PC-3 (cell line): Measurements from ENCODE around the gene HPX. TPM values are rescaled to one million over a fixed set of nuclear protein-coding genes. Genes with fewer than 3 reads are reported as not detected.

ENCODE experiments used
- ATAC-seq: fragments of 200-7000 bp; cut with Tn5 transposase; 2 replicates; pipeline ENCODE4 v1.9.1; 2020; ENCODE audit warnings: mild to moderate bottlenecking, moderate library complexity
- BruUV-seq: library from RNA; stranded (reverse); fragments of 400-500 nt; replicated peaks from 2 replicates; lab custom pipeline; 2021; lab: Mats Ljungman, UMichigan
- CTCF ChIA-PET: fragments of 300-600 bp; sonication (Branson Sonifier 250); formaldehyde crosslinking; loops from one replicate; lab custom pipeline; 2022; ENCODE audit warnings: antibody characterized with exemption; lab: Charles Lee
- POLR2A ChIA-PET: fragments of 300-600 bp; sonication (Branson Sonifier 250); formaldehyde crosslinking; loops from one replicate; lab custom pipeline; 2022; ENCODE audit warnings: antibody characterized with exemption; ENCODE audit not compliant: unreplicated experiment; lab: Charles Lee
- DNase-seq: peaks from one replicate; pipeline ENCODE4 v3.0.0-alpha.2; 2015
- H2AFZ ChIP-seq: fragments of 300-600 bp; sonication (generic); 2 replicates; pipeline ENCODE4 v1.6.0; 2016; ENCODE audit warnings: antibody characterized with exemption, low read length
- H3F3A ChIP-seq: fragments of 300-600 bp; sonication (generic); one replicate; pipeline ENCODE4 v1.6.0; 2017; ENCODE audit warnings: antibody characterized with exemption, low read length, control low read depth, mild to moderate bottlenecking; ENCODE audit not compliant: unreplicated experiment
- H3K27ac ChIP-seq: fragments of 300-600 bp; sonication (generic); 2 replicates; pipeline ENCODE4 v1.5.1; 2016; ENCODE audit warnings: mild to moderate bottlenecking, low read length
- H3K27me3 ChIP-seq: fragments of 300-600 bp; sonication (generic); 2 replicates; pipeline ENCODE4 v1.6.1; 2016; ENCODE audit warnings: low read length, mixed read lengths
- H3K36me3 ChIP-seq: fragments of 300-600 bp; sonication (generic); 2 replicates; pipeline ENCODE4 v1.6.1; 2016; ENCODE audit warnings: low read depth, mixed run types, low read length, mixed read lengths
- H3K4me1 ChIP-seq: fragments of 300-600 bp; sonication (generic); 2 replicates; pipeline ENCODE4 v1.5.1; 2016; ENCODE audit warnings: low read length; ENCODE audit not compliant: insufficient read depth
- H3K4me2 ChIP-seq: fragments of 300-600 bp; sonication (generic); 2 replicates; pipeline ENCODE4 v1.6.0; 2016; ENCODE audit warnings: low read length
- H3K4me3 ChIP-seq: fragments of 300-600 bp; sonication (generic); 2 replicates; pipeline ENCODE4 v1.5.1; 2016; ENCODE audit warnings: mild to moderate bottlenecking, low read length, mixed read lengths
- H3K79me2 ChIP-seq: fragments of 300-600 bp; sonication (generic); 2 replicates; pipeline ENCODE4 v1.6.1; 2017; ENCODE audit warnings: low read length, mixed read lengths
- H3K9ac ChIP-seq: fragments of 300-600 bp; sonication (generic); 2 replicates; pipeline ENCODE4 v1.6.0; 2016; ENCODE audit warnings: mild to moderate bottlenecking, low read length
- H3K9me2 ChIP-seq: fragments of 300-600 bp; sonication (generic); replicated peaks from 2 replicates; pipeline ENCODE4 v1.6.1; 2016; ENCODE audit warnings: mixed run types, low read length, mixed read lengths
- H3K9me3 ChIP-seq: fragments of 300-600 bp; sonication (generic); 2 replicates; pipeline ENCODE4 v1.6.1; 2016; ENCODE audit warnings: low read length, mixed read lengths
- H4K20me1 ChIP-seq: fragments of 300-600 bp; sonication (generic); 2 replicates; pipeline ENCODE4 v1.6.1; 2016; ENCODE audit warnings: low read length, mixed read lengths
- CTCF ChIP-seq: fragments of 300-600 bp; sonication (generic); conservative IDR thresholded peaks from 2 replicates; pipeline ENCODE4 v1.5.1; 2017; ENCODE audit warnings: antibody characterized with exemption, low read depth, mild to moderate bottlenecking, low read length
- EZH2 ChIP-seq: fragments of 300-600 bp; sonication (generic); IDR thresholded peaks from one replicate; pipeline ENCODE4 v1.6.1; 2017; ENCODE audit warnings: antibody characterized with exemption, mild to moderate bottlenecking, low read length; ENCODE audit not compliant: unreplicated experiment
- EZH2phosphoT487 ChIP-seq: fragments of 300-600 bp; sonication (generic); IDR thresholded peaks from 2 replicates; pipeline ENCODE4 v1.6.1; 2018; ENCODE audit warnings: mild to moderate bottlenecking, antibody characterized with exemption, low read length, borderline replicate concordance
- intact Hi-C: fragments of 100-400 bp; cut with micrococcal nuclease; formaldehyde crosslinking; loops from 2 replicates; pipeline ENCODE4 v1.9.0; 2023
- total RNA-seq: library from RNA; depleted of rRNA; stranded (reverse); fragments of >200 nt; gene quantifications from 2 replicates; pipeline ENCODE4 v1.2.3, GENCODE V29; 2014

Gene HPX
- total RNA-seq, 1 experiment from 2014 or later, result 1.6 TPM

DNA sequence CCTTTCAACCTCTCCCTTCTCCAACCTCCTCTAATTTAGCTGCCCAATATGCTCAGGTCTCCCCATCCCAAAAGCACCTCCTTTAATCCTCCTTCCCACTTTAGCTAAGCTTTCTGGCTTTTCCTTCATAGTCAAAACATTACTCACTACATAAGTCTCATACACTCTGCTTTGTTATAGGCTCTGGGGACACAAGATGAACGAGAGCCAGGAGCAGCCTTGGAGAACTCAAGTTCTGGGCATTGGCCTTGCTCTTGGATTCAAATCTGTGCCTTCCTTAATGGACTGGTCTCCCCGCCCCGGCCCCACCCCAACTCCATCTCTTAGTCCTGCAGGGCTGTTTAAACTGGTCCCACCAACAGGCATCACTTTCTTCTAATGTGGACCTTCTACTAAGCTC is 11.4 kb upstream of the HPX start:
- no peaks in the 10 kb centered on the region for H3K36me3 ChIP-seq
- TF ChIP-seq EZH2phosphoT487 (no peak), EZH2 (no peak), CTCF (no peak)
- no peak overlapping the region for H3K9ac ChIP-seq
- no peak overlapping the region for H3K4me3 ChIP-seq
- no peak overlapping the region for H3K4me2 ChIP-seq
- H3K79me2 ChIP-seq, result no peaks in the 10 kb centered on the region
- no peaks in the 10 kb centered on the region for H3K9me2 ChIP-seq
- ATAC-seq (no peak), DNase-seq (no peak)
- intact Hi-C loops, result no loop called here
- no peaks in the 10 kb centered on the region for H4K20me1 ChIP-seq
- no peaks in the 10 kb centered on the region for H3K9me3 ChIP-seq
- H3K4me1 ChIP-seq, result no peaks in the 10 kb centered on the region
- POLR2A ChIA-PET, result no interaction called here
- CTCF ChIA-PET, result no interaction called here
- H3K27me3 ChIP-seq, result no peaks in the 10 kb centered on the region
- BruUV-seq, result no TSS peak
- no peak overlapping the region for H2AFZ ChIP-seq
- no peaks in the 10 kb centered on the region for H3F3A ChIP-seq
- H3K27ac ChIP-seq, result no peak overlapping the region

DNA sequence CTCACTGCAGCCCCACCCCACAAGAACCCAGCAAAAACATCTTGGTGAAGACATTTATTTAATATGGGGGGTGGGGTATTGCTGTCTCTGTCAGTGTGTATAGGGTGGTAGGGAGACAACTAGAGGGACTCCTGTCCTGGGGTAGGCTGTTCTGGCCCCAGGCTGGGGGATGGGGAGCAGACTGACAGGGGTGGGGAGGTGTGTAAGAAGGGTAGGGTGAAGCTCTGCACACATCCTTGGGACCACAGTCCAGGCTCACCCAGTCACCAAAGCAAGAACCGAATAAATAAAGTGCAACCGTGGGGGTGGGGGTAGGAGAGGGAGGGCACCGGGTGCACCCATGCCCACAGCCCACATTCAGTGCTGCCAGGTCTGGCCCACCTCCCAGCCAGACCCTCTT is 7.8 kb upstream of the HPX start:
- Histone ChIP-seq H3K27me3 (no peaks in the 10 kb centered on the region), H2AFZ (no peak overlapping the region), H3K9ac (no peak overlapping the region), H3K4me3 (no peak overlapping the region), H3K9me3 (no peaks in the 10 kb centered on the region), H3K79me2 (no peaks in the 10 kb centered on the region), H3K4me1 (no peaks in the 10 kb centered on the region), H3K36me3 (no peaks in the 10 kb centered on the region), H3K27ac (no peak overlapping the region), H3F3A (no peaks in the 10 kb centered on the region), H4K20me1 (no peaks in the 10 kb centered on the region), H3K9me2 (no peaks in the 10 kb centered on the region), H3K4me2 (no peak overlapping the region)
- ChIA-PET CTCF (no interaction called here), POLR2A (no interaction called here)
- no peak for TF ChIP-seq EZH2
- TF ChIP-seq EZH2phosphoT487, result no peak
- TF ChIP-seq CTCF, result no peak
- DNase-seq (no peak), ATAC-seq (no peak)
- no TSS peak for BruUV-seq
- intact Hi-C loops, result no loop called here

DNA sequence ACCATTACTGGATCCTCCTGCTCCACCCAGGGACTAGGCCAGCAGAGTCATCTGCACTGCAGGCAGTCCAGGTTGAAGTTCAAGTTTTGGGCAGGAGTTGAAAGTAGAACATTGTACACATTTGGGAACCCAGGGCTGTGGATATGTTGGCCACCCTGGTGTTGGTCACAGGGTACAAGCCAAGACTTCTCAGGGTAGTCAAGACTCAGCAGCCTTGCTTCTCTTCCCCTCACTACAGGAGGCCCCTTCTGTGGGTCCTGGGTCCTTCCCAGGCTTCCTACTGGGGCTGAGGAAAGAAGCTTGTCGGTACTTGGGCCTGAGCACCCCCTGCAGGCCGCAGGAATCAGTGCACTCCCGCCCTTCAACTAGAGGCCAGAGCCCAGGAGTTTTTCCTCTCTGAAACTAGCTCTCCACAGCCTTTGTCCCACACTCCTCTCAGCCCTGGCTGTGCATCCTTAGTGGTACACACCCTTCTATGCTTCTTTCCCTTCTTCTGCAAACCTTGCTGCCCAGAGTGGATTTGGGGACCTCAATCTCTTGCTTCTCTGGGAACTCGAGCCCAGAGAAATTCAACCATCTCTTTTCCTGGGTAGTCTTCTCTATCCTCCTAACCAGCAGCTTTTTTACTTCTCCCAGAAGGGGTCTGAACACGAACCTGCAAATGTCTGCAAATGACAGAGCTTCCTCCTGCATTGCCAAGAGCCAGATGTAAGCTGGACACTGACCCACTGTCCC is 2.6 kb upstream of the HPX start:
- TF ChIP-seq CTCF (peak; percentile 84), EZH2 (no peak)
- H3K9me2 ChIP-seq, result no peaks in the 10 kb centered on the region
- H4K20me1 ChIP-seq, result no peaks in the 10 kb centered on the region
- no peaks in the 10 kb centered on the region for H3K79me2 ChIP-seq
- H3K36me3 ChIP-seq, result no peaks in the 10 kb centered on the region
- intact Hi-C loops, result loop anchor here (1.0 kb wide), 1 partner anchor 64 kb away; no protein-coding TSS in a partner anchor
- no peaks in the 10 kb centered on the region for H3K27me3 ChIP-seq
- no peaks in the 10 kb centered on the region for H3F3A ChIP-seq
- DNase-seq (peak; percentile 58), ATAC-seq (peak; percentile 80)
- H3K9ac ChIP-seq, result no peak overlapping the region
- H3K4me3 ChIP-seq, result no peak overlapping the region
- BruUV-seq, result no TSS peak
- no peak overlapping the region for H3K27ac ChIP-seq
- no peaks in the 10 kb centered on the region for H3K9me3 ChIP-seq
- POLR2A ChIA-PET, result no interaction called here
- CTCF ChIA-PET, result interaction anchor here (0.5 to 2.6 kb wide), 6 partner anchors 8 to 68 kb away, joined by 3 to 92 read pairs (median 6); partner anchors contain the start of genes APBB1 and TRIM3
- no peak overlapping the region for H3K4me2 ChIP-seq
- H2AFZ ChIP-seq, result no peak overlapping the region
- no peaks in the 10 kb centered on the region for H3K4me1 ChIP-seq
